ENCODE data around the gene ZNF799.
"Not testable (repeated sequence)": the region's sequence is repeated elsewhere in the genome, so short reads cannot be mapped to it uniquely, and the experiment has no call there.

The ZNF799 gene

DNA sequence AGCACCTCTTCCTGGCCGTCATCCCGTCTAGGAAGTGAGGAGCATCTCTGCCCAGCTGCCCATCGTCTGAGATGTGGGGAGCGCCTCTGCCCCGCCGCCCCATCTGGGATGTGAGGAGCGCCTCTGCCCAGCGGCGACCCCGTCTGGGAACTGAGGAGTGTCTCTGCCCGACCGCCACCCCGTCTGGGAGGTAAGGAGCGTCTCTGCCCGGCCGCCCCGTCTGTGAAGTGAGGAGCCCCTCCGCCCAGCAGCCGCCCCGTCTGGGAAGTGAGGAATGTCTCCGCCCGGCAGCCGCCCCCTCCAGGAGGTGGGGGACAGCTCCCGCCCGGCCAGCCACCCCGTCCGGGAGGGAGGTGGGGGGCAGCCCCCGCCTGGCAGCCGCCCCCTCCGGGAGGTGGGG, 38.8 kb downstream of the ZNF799 start:
- not testable (repeated sequence) for DNase-seq (ENCODE audit: low spot score)

DNA sequence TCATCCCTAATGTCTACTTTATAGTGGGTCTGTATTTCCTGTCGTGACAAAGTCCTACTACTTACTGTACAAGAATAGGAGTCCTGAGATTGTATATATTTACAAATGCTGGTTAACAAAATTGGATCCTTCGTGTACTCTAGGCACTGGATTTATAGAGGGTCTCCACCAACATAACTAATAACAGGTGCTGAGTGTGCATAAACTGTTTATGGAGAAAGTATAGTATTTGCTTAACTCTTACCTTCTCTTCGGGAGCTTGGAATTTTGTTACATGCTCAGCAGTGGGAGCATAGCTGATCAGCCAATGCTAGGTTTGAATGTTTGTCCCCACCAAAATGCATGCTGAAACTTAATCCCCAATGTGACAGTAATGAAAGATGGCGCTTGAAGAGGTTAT, 47.7 kb downstream of the ZNF799 start:
- DNase-seq (ENCODE audit: low spot score), result no peak

DNA sequence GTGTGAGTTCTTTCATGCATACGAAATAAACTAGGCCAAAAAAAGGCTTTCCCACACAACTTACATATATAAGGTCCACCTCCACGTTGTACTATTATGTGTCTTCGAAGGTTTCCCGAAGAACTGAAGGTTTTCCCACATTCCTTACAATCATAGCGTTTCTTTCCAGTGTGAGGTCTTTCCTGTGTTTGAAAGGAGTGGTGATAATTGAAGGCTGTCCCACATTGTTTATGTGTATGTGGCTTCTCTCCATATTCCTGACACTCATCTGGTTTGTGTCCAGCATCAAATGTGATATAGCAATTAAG, 50.2 kb downstream of the ZNF799 start:
- no peak for DNase-seq (ENCODE audit: low spot score)

DNA sequence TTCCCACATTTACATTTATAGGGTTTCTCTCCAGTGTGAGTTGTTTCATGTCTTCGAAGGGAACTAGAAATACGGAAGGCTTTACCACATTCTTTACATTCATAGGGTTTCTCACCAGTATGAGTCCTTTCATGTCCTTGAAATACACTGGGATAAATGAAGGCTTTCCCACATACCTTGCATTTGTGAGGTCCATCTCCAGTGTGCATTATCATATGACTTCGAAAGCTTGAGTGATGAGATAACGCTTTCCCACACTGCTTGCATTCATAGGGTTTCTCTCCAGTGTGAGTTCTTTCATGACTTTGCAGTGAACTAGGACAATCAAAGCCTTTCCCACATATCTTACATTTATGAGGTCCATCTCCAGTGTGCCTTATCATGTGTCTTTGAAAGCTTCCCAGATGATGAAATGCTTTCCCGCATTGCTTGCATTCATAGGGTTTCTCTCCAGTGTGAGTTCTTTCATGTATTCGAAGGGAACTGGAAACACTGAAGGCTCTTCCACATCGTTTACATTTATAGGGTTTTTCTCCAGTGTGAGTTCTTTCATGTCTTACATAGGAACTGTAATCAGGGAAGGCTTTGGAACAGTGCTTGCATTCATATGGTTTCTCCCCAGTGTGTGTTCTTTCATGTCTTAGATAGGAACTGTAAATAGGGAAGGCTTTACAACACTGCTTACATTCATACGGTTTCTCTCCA, 50.7 kb downstream of the ZNF799 start:
- no peak for DNase-seq (ENCODE audit: low spot score)

DNA sequence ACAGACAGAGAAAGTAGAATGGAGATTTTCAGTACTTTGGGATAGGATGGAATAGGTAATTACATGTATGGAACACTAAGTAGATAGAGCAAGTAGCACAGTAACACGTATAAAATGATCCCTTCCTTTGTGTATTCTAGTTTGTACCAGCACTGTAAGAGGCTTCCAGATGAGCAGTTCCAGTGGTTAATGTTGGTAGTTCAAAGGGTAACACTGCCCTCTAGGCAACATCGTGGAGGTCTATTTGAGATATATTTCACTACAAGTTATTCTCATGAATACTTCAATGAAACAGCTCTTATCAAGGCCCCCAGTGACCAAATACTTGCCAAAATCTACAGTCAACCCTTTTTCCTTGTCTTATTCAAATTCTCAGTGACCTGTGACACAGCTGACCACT, 54.2 kb downstream of the ZNF799 start:
- no peak for DNase-seq (ENCODE audit: low spot score)

DNA sequence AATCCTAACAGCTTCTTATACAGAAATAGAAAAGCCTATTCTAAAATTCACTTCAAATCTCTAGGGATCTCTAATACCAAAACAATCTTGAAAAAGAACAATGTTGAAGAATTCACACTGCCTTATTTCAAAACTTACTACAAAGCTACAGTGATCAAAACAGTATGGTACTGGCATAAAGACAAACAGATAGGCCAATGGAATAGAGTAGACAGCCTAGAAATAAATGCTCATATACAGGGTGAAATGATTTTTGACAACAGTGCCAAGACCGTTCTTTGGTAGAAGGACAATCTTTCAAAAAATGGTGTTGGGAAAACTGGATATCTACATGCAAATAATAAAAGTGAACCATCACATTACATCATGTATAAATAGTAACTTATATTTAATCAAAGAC, 55.9 kb downstream of the ZNF799 start:
- no peak for DNase-seq (ENCODE audit: low spot score)
